Ishikawa (cell line): ENCODE results near the gene GALNT6.

Experiments used
- CEBPB ChIP-seq: IDR thresholded peaks from 2 replicates; pipeline ENCODE4 v1.6.1; 2012
- CREB1 ChIP-seq: IDR thresholded peaks from 2 replicates; pipeline ENCODE4 v1.6.1; 2012; ENCODE audit warnings: low read depth
- EGR1 ChIP-seq: IDR thresholded peaks from 2 replicates; pipeline ENCODE4 v1.6.1; 2012
- EP300 ChIP-seq: IDR thresholded peaks from 2 replicates; pipeline ENCODE4 v1.6.1; 2012; ENCODE audit warnings: borderline replicate concordance
- FOXM1 ChIP-seq: IDR thresholded peaks from 2 replicates; pipeline ENCODE4 v1.6.1; 2012; ENCODE audit warnings: low read depth, borderline replicate concordance
- MAX ChIP-seq: IDR thresholded peaks from 2 replicates; pipeline ENCODE4 v1.6.1; 2012
- NFIC ChIP-seq: IDR thresholded peaks from 2 replicates; pipeline ENCODE4 v1.6.1; 2012
- RAD21 ChIP-seq: IDR thresholded peaks from 2 replicates; pipeline ENCODE4 v1.6.1; 2012; ENCODE audit warnings: low read depth
- REST ChIP-seq: IDR thresholded peaks from 2 replicates; pipeline ENCODE4 v1.6.1; 2012; ENCODE audit warnings: low read depth, mild to moderate bottlenecking
- TAF1 ChIP-seq: IDR thresholded peaks from 2 replicates; pipeline ENCODE4 v1.6.1; 2012; ENCODE audit warnings: low read depth, mild to moderate bottlenecking
- TCF12 ChIP-seq: IDR thresholded peaks from 2 replicates; pipeline ENCODE4 v1.6.1; 2012; ENCODE audit warnings: low read depth
- TEAD4 ChIP-seq: IDR thresholded peaks from 2 replicates; pipeline ENCODE4 v1.6.1; 2012
- USF1 ChIP-seq: IDR thresholded peaks from 2 replicates; pipeline ENCODE4 v1.6.1; 2012
- ZBTB7A ChIP-seq: IDR thresholded peaks from 2 replicates; pipeline ENCODE4 v1.6.1; 2012; ENCODE audit warnings: low read depth

DNA sequence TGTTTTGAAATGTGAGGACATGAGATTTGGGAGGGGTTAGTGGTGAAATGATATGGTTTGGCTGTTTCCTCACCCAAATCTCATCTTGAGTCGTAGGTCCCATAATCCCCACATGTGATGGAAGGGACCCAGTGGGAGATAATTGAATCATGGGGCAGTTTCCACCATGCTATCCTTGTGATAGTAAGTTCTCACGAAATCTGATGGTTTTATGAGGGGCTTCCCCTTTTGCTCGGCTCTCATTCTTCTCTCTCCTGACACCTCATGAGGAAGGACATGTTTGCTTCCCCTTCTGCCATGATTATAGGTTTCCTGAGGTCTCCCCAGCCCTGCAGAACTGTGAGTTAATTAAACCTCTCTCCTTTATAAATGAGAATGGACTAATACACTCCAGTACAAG is 18.0 kb downstream of the GALNT6 start:
- TF ChIP-seq EP300 (no peak), ZBTB7A (no peak), TEAD4 (no peak), MAX (no peak), TAF1 (no peak), EGR1 (no peak), CEBPB (no peak), REST (no peak), USF1 (no peak), RAD21 (no peak), FOXM1 (no peak), CREB1 (no peak), NFIC (no peak), TCF12 (no peak)
